Activated T-helper 17 cell treated with anti-CD3 and anti-CD28 coated beads, Interleukin-2, amount 50 U/mL, for 72 hours (primary cell): ENCODE data around the gene FAM177B. TPM values are rescaled to one million over a fixed set of nuclear protein-coding genes. Genes with fewer than 3 reads are reported as not detected.
A peak's percentile ranks its signal among the peaks of the same experiment; 100 is the strongest.

Source experiments
- ATAC-seq: fragments of 150-1000 bp; cut with Tn5 transposase; replicated peaks from 2 replicates; pipeline ENCODE4 v1.10.0; 2021; ENCODE audit warnings: mild to moderate bottlenecking, moderate library complexity
- H3K27ac Mint-ChIP-seq: one replicate; pipeline ENCODE4 v1.8.0; 2022; ENCODE audit warnings: mixed read lengths
- H3K27me3 Mint-ChIP-seq: one replicate; pipeline ENCODE4 v1.8.0; 2022; ENCODE audit warnings: mixed read lengths
- H3K36me3 Mint-ChIP-seq: one replicate; pipeline ENCODE4 v1.8.0; 2022; ENCODE audit warnings: low read depth, mild to moderate bottlenecking, mixed read lengths
- H3K4me1 Mint-ChIP-seq: one replicate; pipeline ENCODE4 v1.8.0; 2022; ENCODE audit warnings: mixed read lengths
- H3K4me3 Mint-ChIP-seq: one replicate; pipeline ENCODE4 v1.8.0; 2022; ENCODE audit warnings: mild to moderate bottlenecking, mixed read lengths
- H3K9me3 Mint-ChIP-seq: one replicate; pipeline ENCODE4 v1.8.0; 2022; ENCODE audit warnings: mixed read lengths
- total RNA-seq, 2 donors: library from RNA; stranded (reverse); gene quantifications; one replicate each; pipeline ENCODE4 v1.2.3, GENCODE V29; 2022

The FAM177B gene
- total RNA-seq, 2 donors from 2014 or later = 0.95 TPM; not detected in 1

GRCh38 chr1:222786121-222786520 lies 49.1 kb downstream of the FAM177B start:
- no peaks in the 10 kb centered on the region for H3K36me3 Mint-ChIP-seq
- H3K27ac Mint-ChIP-seq = no peak overlapping the region
- peaks cover 21% of the 10 kb centered on the region for H3K27me3 Mint-ChIP-seq
- no peaks in the 10 kb centered on the region for H3K9me3 Mint-ChIP-seq
- no peak for ATAC-seq
- no peaks in the 10 kb centered on the region for H3K4me1 Mint-ChIP-seq
- no peak overlapping the region for H3K4me3 Mint-ChIP-seq

DNA sequence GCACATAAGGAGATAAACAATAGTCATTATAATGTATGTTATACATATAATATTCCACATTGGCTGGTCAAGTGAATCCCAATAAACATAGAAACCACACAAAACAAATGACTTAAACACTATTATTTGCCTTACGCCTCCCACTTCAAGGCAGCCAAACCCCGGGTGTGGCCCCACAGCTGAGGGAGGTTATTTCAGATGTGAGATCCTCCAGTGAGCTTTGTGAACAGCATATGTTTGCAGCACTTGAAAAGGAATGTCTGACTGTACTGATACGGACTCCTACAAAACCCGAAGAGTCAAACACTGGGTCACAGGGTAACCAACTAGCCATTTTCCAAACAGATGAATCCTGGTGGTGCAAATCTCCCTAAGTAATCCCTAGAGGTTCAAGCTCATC lies 50.7 kb downstream of the FAM177B start:
- no peaks in the 10 kb centered on the region for H3K9me3 Mint-ChIP-seq
- no peaks in the 10 kb centered on the region for H3K36me3 Mint-ChIP-seq
- H3K27ac Mint-ChIP-seq = no peak overlapping the region
- no peak overlapping the region for H3K4me3 Mint-ChIP-seq
- ATAC-seq = no peak
- no peaks in the 10 kb centered on the region for H3K4me1 Mint-ChIP-seq
- peaks cover 13% of the 10 kb centered on the region for H3K27me3 Mint-ChIP-seq

GRCh38 chr1:222788402-222789156 lies 51.6 kb downstream of the FAM177B start:
- Mint-ChIP-seq H3K9me3 (no peaks in the 10 kb centered on the region), H3K4me3 (no peak overlapping the region), H3K27ac (no peak overlapping the region), H3K4me1 (no peaks in the 10 kb centered on the region), H3K36me3 (no peaks in the 10 kb centered on the region), H3K27me3 (peaks cover 10% of the 10 kb centered on the region)
- ATAC-seq = no peak

GRCh38 chr1:222790115-222790514 lies 53.1 kb downstream of the FAM177B start:
- peaks cover 9% of the 10 kb centered on the region for H3K27me3 Mint-ChIP-seq
- peak; percentile 64 for ATAC-seq
- no peaks in the 10 kb centered on the region for H3K9me3 Mint-ChIP-seq
- no peak overlapping the region for H3K4me3 Mint-ChIP-seq
- no peaks in the 10 kb centered on the region for H3K36me3 Mint-ChIP-seq
- H3K27ac Mint-ChIP-seq = no peak overlapping the region
- H3K4me1 Mint-ChIP-seq = no peaks in the 10 kb centered on the region

- ATAC-seq = peak; percentile 72
- no peaks in the 10 kb centered on the region for H3K36me3 Mint-ChIP-seq
- H3K9me3 Mint-ChIP-seq = no peaks in the 10 kb centered on the region
- no peak overlapping the region for H3K27ac Mint-ChIP-seq
- H3K4me3 Mint-ChIP-seq = no peak overlapping the region
- peaks cover 9% of the 10 kb centered on the region for H3K27me3 Mint-ChIP-seq
- no peaks in the 10 kb centered on the region for H3K4me1 Mint-ChIP-seq
Observed at GRCh38 chr1:222790520-222790919, 53.5 kb downstream of the FAM177B start.

DNA sequence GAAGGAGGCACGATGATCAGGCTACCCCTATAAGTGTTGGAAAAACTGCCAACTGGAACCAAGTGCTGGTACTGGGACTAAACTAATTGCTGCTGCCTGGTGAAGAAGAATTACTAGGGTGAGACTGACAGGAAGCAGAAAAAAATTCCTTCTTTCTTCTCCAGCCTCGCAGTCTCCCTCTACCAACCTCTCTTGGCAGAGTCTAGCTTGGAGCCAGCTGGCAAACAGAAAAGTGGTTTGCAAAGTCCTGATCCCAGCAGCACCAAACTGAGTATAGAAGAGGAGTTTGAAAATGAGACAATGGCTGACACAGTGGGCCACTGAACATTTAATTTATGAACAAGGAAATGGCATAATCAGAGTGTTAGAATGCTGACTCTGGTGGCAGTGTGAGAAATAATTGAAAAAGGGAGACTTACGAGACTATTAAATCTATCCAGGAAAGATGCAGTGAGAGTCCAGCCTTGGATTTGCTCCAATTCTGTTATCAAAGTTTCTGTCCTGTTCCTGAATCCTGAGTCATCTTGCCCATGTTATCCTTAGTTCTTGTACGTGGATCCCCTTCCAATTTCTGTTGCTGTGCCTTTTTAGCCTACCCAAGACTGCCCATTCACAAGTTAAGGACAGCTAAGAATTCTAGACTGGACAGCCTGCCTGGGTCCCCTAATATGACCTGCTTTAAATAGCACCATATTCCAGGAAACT lies 54.2 kb downstream of the FAM177B start:
- no peak overlapping the region for H3K4me3 Mint-ChIP-seq
- no peak overlapping the region for H3K27ac Mint-ChIP-seq
- no peaks in the 10 kb centered on the region for H3K9me3 Mint-ChIP-seq
- no peaks in the 10 kb centered on the region for H3K36me3 Mint-ChIP-seq
- no peaks in the 10 kb centered on the region for H3K4me1 Mint-ChIP-seq
- H3K27me3 Mint-ChIP-seq = peaks cover 9% of the 10 kb centered on the region
- ATAC-seq = no peak

GRCh38 chr1:222792744-222793143 lies 55.7 kb downstream of the FAM177B start:
- Mint-ChIP-seq H3K4me3 (no peak overlapping the region), H3K4me1 (no peaks in the 10 kb centered on the region), H3K36me3 (no peaks in the 10 kb centered on the region), H3K27ac (no peak overlapping the region), H3K9me3 (no peaks in the 10 kb centered on the region), H3K27me3 (peaks cover 3% of the 10 kb centered on the region)
- ATAC-seq = no peak

- Mint-ChIP-seq H3K27ac (no peak overlapping the region), H3K27me3 (peaks cover 3% of the 10 kb centered on the region), H3K9me3 (no peaks in the 10 kb centered on the region), H3K36me3 (no peaks in the 10 kb centered on the region), H3K4me3 (no peak overlapping the region), H3K4me1 (no peaks in the 10 kb centered on the region)
- ATAC-seq = no peak
Observed at GRCh38 chr1:222794656-222795474, 57.9 kb downstream of the FAM177B start.

- H3K27ac Mint-ChIP-seq = no peak overlapping the region
- no peaks in the 10 kb centered on the region for H3K9me3 Mint-ChIP-seq
- H3K36me3 Mint-ChIP-seq = no peaks in the 10 kb centered on the region
- ATAC-seq = no peak
- peaks cover 5% of the 10 kb centered on the region for H3K27me3 Mint-ChIP-seq
- H3K4me1 Mint-ChIP-seq = no peaks in the 10 kb centered on the region
- no peak overlapping the region for H3K4me3 Mint-ChIP-seq
Observed at GRCh38 chr1:222798116-222798515, 61.1 kb downstream of the FAM177B start.

- ATAC-seq = no peak
- H3K27me3 Mint-ChIP-seq = peaks cover 10% of the 10 kb centered on the region
- H3K27ac Mint-ChIP-seq = no peak overlapping the region
- no peaks in the 10 kb centered on the region for H3K36me3 Mint-ChIP-seq
- H3K4me1 Mint-ChIP-seq = no peaks in the 10 kb centered on the region
- H3K4me3 Mint-ChIP-seq = no peak overlapping the region
- H3K9me3 Mint-ChIP-seq = no peaks in the 10 kb centered on the region
Observed at GRCh38 chr1:222798975-222799374, 62.0 kb downstream of the FAM177B start.

Other genes with a start within 250 kb of the FAM177B start
- gene HHIPL2, start 189.1 kb upstream of the FAM177B start, total RNA-seq = under 1 TPM; 0.32 to 0.56 TPM
- 10 to 100 TPM; 13.1 to 19.5 TPM for gene TAF1A, start 147.3 kb upstream of the FAM177B start, total RNA-seq
- 10 to 100 TPM; 31.2 to 32.8 TPM for gene MIA3, start 119.1 kb upstream of the FAM177B start, total RNA-seq
- 10 to 100 TPM; 51.2 to 54.8 TPM for gene AIDA, start 24.7 kb upstream of the FAM177B start, total RNA-seq
- gene BROX, start 24.6 kb upstream of the FAM177B start, total RNA-seq = 10 to 100 TPM; 51.7 to 52.3 TPM
- gene DISP1, start 77.8 kb downstream of the FAM177B start, total RNA-seq = 1 to 10 TPM; 1.8 to 2.1 TPM